ENCODE results near the gene RGS4.

Gene RGS4

GRCh38 chr1:163120372-163120771, 51.2 kb downstream of the RGS4 start:
- Histone ChIP-seq H3K9me3 (ENCODE audit: insufficient read depth, low read depth, low read length) (no peaks in the 10 kb centered on the region), H3K4me1 (ENCODE audit: insufficient read depth, low read length, poor library complexity, severe bottlenecking) (peaks cover 7% of the 10 kb centered on the region), H3K4me2 (ENCODE audit: low read depth, low read length, poor library complexity, severe bottlenecking) (no peak overlapping the region), H3F3A (ENCODE audit: low read depth) (no peaks in the 10 kb centered on the region), H3K4me3 (ENCODE audit: low read length, poor library complexity, severe bottlenecking) (no peak overlapping the region), H3K9me2 (replicated peaks; ENCODE audit: low read depth, low read length) (no peaks in the 10 kb centered on the region), H3K27me3 (ENCODE audit: insufficient read depth, low read length, poor library complexity, severe bottlenecking) (no peaks in the 10 kb centered on the region), H2AFZ (ENCODE audit: low read length) (0 out of 2 replicates have a peak overlapping the region, but pooled peaks have one; percentile 32), H3K79me2 (ENCODE audit: insufficient read depth, low read length) (no peaks in the 10 kb centered on the region), H3K36me3 (ENCODE audit: insufficient read depth, low read length) (no peaks in the 10 kb centered on the region), H4K20me1 (ENCODE audit: insufficient read depth, low read length, poor library complexity, severe bottlenecking) (no peaks in the 10 kb centered on the region), H3K9ac (ENCODE audit: low read depth, low read length, poor library complexity, severe bottlenecking) (no peak overlapping the region)
- TF ChIP-seq EZH2phosphoT487 (IDR thresholded peaks at IDR 0.05; ENCODE audit: borderline replicate concordance) = no peak
- no peak for TF ChIP-seq CTCF (conservative IDR thresholded peaks at IDR 0.05; ENCODE audit: low read length)

- no peak overlapping the region for H3K4me3 ChIP-seq (ENCODE audit: low read length, poor library complexity, severe bottlenecking)
- H3K4me2 ChIP-seq (ENCODE audit: low read depth, low read length, poor library complexity, severe bottlenecking) = no peak overlapping the region
- no peak overlapping the region for H3K9ac ChIP-seq (ENCODE audit: low read depth, low read length, poor library complexity, severe bottlenecking)
- H4K20me1 ChIP-seq (ENCODE audit: insufficient read depth, low read length, poor library complexity, severe bottlenecking) = no peaks in the 10 kb centered on the region
- H2AFZ ChIP-seq (ENCODE audit: low read length) = no peak overlapping the region
- no peaks in the 10 kb centered on the region for H3K36me3 ChIP-seq (ENCODE audit: insufficient read depth, low read length)
- H3K9me2 ChIP-seq (replicated peaks; ENCODE audit: low read depth, low read length) = no peaks in the 10 kb centered on the region
- peaks cover 7% of the 10 kb centered on the region for H3K4me1 ChIP-seq (ENCODE audit: insufficient read depth, low read length, poor library complexity, severe bottlenecking)
- TF ChIP-seq CTCF (conservative IDR thresholded peaks at IDR 0.05; ENCODE audit: low read length) (no peak), EZH2phosphoT487 (IDR thresholded peaks at IDR 0.05; ENCODE audit: borderline replicate concordance) (no peak)
- H3K79me2 ChIP-seq (ENCODE audit: insufficient read depth, low read length) = no peaks in the 10 kb centered on the region
- H3F3A ChIP-seq (ENCODE audit: low read depth) = no peaks in the 10 kb centered on the region
- no peaks in the 10 kb centered on the region for H3K9me3 ChIP-seq (ENCODE audit: insufficient read depth, low read depth, low read length)
- no peaks in the 10 kb centered on the region for H3K27me3 ChIP-seq (ENCODE audit: insufficient read depth, low read length, poor library complexity, severe bottlenecking)
These were observed 55.7 kb downstream of the RGS4 start for GRCh38 chr1:163124812-163125211.
